ENCODE measurements around the gene FOXP3. TPM values are rescaled to one million over a fixed set of nuclear protein-coding genes. Genes with fewer than 3 reads are reported as not detected.

The FOXP3 gene
- total RNA-seq, 2 donors from 2014 or later, result 0.10 TPM; not detected in 1

DNA sequence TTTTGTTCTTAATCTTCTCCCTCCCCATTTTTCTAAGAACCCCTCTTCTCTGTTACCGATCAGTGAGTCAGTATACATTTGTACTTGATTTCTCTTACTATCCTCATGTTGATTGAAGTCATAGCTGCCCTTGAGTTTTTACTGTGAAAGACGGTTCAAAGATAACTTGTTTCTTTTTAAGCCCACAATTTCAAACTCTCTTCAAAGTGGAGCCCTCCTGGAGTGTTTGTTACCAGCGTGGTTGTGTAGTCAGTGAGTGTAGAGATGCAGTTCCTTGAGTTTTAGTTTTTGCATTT lies 13.0 kb upstream of the FOXP3 start:
- intact Hi-C loops (cut with DNase I), result no loop called here
- no peak for DNase-seq (ENCODE audit: low spot score)

DNA sequence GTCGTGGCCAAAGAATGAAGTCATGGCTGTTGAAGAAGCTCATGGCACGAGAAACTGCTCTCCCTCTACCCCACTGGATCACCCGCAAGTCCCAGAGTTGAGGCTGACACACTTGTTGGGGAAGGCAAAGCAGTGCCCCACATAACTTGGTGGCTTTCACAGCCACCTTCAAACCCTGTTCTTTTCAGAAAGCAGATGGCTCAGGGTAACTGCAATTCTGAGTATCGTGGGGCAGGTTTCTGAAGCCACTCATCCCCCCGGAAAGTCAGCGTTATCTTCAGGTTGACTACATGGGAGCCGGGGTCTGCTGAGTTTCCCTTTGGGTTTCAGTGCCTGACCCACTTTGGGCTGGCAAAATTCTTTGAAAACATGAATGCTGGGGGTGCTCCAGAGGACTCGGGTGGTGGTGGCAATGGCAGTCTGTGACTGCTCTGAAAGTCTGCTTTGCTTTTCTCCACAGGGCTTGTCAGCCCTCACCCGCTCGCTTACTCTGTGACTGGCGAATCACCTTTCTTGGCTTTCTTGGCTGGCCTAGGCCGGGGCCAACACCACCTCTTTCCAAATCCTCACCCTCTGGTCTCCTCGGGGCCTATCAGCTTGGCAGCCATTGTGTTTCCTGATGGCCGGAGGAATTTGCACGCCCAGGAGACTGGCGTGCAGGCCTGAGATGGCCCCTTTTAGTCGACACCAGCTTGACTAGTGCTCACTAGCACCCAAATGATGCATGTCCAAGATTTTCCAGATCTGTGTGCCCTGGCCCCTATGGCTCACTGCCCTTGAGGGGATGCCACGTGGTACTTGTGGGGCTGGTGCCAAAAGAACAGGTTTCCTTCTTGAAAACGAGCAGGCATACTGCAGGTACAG lies 12.4 kb upstream of the FOXP3 start:
- DNase-seq (ENCODE audit: low spot score), result peak; percentile 57
- intact Hi-C loops (cut with DNase I), result no loop called here

DNA sequence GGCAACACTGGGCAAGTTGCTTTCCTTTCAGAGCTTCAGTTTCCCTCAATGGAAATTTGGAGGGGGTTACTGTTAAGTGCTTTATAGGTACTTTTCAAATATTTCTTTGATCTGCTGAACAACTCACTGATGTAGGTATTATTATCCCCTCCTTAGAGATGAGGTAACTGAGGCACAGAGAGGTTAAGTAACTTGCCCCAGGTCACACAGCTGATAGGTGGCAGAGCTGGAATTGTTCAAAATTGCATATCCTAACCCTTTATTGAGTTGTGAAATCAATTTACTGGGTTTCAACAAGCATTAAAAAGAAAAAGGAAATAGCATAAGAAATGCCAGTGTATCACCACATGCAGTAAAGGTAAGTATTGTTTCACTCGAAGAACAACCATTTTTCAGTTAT lies 11.7 kb upstream of the FOXP3 start:
- intact Hi-C loops (cut with DNase I), result no loop called here
- DNase-seq (ENCODE audit: low spot score), result no peak

DNA sequence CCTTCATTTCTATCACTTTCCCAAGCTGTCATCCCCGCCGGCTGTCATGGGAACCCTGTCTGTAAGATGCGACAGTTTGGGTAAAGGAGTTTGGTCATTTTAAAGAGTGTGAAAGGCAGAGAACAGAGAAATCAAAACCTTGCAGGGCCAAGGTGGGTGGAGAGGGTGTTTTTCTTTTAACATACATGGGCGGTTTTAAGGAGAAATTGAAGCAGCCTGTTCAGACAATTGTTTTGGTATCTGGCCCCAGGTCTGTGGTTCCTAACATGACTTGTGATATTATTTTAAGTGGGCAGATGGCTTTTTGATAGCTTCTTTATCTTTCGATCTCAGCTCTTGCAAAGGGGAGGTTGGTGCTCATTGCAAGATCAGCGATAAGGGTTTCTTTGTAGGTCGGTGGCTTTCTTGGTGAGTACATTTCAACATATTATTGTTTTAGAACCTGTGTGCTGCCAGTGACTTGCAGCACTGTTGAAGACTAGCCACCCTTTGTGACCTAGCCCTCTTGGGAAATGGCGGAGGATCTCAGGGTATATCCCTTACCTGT lies 8.7 kb upstream of the FOXP3 start:
- intact Hi-C loops (cut with DNase I), result no loop called here
- peak; percentile 7 for DNase-seq (ENCODE audit: low spot score)

DNA sequence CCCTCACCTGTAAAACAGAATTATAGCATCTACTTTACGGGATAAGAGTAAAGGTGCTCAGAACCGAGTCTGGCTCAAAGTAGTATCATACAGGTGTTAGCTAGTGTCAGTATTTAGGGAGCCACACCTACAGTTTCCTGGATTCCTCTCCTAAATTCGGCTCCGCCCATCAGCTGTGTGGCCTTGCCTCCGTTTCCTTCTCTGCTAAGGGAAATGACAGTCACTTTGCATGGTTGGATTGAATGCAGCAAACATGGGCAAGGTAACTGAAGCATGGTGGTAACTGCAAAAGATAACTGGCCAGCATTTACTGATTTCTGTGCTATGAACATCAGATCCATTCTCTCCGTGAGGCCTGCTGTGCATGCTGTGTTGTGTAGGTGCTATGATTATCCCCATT lies 7.9 kb upstream of the FOXP3 start:
- DNase-seq (ENCODE audit: low spot score), result peak; percentile 7
- intact Hi-C loops (cut with DNase I), result no loop called here

DNA sequence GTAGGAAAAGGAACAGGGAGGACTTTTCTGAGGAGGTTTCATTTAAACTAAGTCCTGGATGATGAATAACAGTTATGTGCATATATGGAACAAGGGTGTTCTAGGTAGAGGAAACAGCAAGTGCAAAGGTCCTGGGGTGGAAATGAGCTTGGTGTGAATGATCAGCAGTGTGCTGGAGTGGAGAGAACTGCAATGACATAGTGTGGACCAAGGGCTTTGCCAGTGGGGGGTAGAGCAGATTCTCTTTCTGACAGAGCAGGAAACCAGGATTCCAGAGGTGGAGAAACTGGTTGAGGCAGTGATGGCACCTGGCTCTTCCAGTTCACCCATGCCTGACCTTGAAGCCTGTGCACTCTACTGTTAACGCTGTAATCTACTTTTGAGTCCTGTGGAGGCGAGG lies 6.8 kb upstream of the FOXP3 start:
- DNase-seq (ENCODE audit: low spot score), result peak; percentile 26
- intact Hi-C loops (cut with DNase I), result no loop called here

DNA sequence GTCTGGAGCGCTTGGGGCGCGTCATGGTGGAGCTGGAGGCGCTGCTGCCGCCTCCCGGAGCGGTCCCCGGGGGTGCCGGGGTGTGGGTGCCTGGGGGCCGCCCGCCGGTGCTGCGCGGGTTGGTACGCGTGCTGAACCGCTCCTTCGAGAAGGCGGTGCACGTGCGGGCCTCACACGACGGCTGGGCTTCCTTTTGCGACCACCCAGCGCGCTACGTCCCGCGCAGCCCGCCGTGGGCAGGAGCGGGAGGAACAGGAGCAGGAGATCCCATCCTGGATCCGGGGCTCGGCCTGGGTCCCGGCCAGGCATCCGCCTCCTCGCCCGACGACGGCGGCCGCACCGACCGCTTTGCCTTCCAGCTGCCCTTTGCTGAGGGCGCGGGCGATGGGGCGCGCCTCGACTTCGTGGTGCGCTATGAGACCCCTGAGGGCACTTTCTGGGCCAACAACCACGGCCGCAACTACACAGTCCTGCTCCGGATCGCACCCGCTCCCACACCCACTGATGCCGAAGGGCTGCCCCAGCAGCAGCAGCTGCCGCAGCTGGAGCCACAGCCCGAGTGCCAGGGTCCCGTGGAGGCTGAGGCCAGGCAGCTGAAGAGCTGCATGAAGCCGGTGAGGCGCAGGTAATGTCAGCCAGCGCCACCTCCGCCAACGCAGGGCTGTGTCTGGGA lies 5.9 kb upstream of the FOXP3 start:
- intact Hi-C loops (cut with DNase I), result no loop called here

DNA sequence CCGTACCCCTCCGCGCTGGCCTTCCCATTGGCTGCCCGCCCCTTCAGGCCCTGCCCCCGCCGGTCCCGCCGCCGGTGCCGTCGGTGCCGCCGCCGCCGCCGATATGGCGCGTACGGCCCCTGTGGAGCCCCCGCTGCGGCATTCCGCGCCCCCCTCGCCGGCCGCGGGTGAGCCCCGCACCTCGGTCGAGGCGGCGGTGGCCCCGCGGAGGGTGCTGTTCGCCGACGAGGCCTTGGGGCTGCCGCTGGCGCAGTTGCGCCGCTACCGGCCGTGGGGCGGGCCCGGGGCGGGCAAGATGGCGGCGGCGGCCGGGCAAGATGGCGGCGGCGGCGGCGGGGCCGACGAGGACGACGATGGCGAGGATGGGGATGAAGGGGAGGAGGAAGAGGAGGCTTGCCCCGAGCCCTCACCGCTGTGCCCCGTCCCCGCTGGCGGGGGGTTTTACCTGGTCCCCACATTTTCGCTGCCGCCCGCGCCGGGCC lies 5.3 kb upstream of the FOXP3 start, which contains the start of gene PPP1R3F:
Gene PPP1R3F (plus strand): TSS at position 27 of the 482 bp plus-strand sequence. CDS start 77 bp downstream, at position 104.
- no peak for DNase-seq (ENCODE audit: low spot score)
- intact Hi-C loops (cut with DNase I), result no loop called here

More for the DNA sequence above, 5.9 kb upstream of the FOXP3 start:
- peak; percentile 78 for DNase-seq (ENCODE audit: low spot score)

DNA sequence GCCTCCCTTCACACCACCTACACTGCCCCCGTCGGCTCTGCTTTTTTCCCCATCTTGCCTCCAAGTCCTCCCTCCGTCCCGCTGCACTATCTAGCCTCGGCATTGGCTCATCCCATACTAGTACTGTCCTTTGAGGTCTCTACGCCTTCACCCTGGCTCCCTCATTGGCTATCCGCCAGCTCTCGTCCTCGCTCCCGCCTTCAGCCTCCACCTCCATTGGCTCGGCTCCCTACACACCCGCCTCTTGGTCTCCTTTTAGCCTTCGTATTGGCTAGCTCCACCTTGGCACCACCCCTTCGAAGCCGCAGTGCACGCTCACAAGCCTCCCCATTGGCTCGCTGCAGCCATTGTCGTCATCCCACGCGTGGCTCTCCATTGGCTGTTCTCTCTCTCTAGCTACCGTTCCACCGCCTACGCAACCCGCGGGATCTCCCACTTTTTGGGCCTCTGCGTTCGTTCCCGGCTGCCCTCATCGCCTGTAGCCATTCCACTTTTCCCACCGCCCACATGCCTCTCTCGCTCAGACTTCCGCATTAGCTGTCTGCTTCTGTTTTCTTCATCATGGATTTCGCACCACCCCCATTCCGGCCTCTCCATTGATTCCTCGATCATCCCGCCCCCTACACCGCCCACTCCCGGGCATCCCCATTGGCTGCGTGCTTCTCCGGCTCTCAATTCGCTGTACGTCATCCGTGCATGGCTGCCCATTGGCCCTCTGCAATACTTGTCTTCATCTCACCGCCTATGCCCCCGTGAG lies 4.7 kb upstream of the FOXP3 start:
- peak; percentile 99 for DNase-seq (ENCODE audit: low spot score)
- intact Hi-C loops (cut with DNase I), result no loop called here

DNA sequence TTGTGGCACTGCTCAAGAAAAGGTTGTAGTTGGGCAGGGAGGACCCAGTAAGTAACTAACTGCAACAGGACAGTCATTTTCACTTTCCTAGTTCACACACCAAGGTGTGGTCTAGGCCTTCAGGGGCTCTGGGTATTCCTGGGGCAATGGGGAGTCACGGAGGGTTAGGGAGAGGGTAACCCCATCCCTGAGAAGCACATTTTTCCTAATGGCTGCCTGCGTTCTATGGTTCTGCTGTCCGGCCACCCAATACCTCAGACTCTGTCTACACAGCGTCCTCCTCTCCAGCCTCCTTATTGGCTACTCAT lies 4.1 kb upstream of the FOXP3 start:
- DNase-seq (ENCODE audit: low spot score), result no peak
- intact Hi-C loops (cut with DNase I), result no loop called here

DNA sequence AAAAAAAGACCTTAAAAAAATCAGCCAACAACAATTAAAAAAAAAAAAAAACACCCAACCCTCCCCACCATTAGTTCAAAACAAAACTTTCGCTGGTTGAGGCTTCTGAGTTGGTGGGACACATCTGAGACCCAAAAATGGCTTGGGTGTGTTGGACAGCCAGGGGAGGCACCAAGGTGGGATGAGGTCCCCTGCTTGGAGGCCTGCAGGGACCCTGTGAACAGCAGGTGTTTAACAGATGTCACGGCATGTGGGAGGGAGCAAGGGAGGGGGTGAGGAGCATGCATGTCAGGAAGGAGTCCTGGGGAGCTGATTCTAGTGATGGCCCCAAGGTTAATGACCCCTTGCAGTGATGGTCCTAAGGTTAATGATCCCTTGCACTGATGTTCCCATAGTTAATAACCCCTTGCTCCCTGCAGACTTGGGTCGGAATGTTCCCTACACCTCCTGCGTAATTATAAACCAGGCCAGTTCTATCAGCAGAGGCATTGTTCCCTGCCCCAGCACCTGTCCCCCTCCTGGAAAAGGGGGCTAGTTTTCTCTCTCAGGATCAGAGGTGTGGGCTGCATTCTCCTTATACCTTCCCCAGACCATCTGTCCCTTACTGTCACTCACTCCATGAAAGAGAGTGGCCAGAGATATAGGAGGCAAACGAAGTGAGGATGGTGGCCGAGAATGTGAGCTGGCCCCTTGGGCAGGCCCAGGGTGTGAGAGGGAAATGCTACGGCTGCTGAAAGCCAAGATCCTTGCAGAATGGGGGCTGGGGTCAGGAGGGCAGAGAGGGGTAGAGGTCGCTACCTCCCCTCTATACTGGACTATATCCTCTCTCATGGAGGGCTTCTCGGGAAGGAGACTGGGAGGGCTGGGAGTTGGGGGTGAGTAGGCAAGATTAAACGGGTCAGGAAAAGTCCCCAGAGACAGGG lies 2.3 kb upstream of the FOXP3 start:
- DNase-seq (ENCODE audit: low spot score), result peak; percentile 7
- intact Hi-C loops (cut with DNase I), result no loop called here

DNA sequence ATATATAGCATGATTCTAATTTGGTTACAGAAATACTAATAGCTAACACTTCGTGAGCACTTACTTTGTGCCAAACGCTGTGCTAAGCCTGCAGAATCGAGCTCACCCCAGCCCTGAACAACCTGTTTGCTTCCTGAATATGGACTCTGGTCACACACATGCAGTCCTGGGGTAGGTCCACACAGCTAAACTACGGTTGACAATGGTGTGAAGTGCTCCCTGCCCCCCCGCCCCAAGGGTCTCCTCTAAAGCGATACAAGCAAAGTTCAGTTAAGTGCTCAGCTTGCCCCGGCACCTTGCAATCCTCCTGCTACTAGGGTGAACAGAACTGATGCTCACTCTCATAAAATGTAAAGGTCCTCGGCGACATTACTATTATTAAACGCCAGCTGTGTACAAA lies 879 bp downstream of the FOXP3 start:
- intact Hi-C loops (cut with DNase I), result no loop called here
- no peak for DNase-seq (ENCODE audit: low spot score)

DNA sequence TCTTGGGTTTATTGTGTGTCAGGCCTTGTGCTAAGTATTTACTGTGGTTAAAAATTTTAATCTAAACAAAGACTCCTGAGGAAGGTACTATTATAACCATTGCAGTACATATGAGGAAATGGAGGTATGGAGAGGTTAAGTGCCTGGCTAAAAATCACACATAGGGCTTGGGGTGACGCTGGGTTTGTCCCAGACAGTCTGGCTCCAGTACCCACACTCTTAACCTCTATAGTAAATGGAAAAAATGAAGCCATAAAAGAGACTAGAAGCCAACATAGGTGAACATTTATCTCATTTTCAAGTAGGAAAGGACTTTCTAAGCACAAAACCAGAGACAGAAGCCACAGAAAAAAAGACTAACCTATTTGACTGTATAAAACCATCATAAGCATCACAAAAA lies 1.9 kb downstream of the FOXP3 start:
- intact Hi-C loops (cut with DNase I), result no loop called here

DNA sequence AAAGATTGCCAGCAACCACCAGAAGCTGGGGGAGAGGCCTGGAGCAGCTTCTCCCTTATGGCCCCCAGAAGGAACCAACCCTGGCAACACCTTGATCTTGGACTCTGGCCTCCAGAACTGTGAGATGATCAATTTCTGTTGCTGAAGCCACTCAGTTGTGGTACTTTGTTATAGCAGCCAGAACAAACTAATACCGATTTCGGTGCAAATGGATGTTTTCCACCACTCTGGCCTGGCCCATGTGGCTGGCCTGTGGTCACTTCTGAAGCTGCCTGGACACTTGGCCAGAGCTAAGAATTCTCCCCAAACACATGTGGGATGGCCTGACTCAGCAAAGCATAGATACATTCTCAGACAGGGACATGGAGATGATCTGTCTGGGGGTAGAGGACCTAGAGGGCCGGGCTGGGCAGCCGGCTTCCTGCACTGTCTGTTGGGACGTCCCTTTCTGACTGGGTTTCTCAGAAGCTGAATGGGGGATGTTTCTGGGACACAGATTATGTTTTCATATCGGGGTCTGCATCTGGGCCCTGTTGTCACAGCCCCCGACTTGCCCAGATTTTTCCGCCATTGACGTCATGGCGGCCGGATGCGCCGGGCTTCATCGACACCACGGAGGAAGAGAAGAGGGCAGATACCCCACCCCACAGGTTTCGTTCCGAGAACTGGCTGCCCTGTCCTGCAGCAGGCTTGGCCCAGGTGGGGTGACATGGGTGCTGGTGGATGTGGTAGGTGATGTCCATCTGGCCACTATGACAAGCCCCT lies 4.1 kb downstream of the FOXP3 start:
- DNase-seq (ENCODE audit: low spot score), result no peak
- intact Hi-C loops (cut with DNase I), result no loop called here

More for the DNA sequence above, 1.9 kb downstream of the FOXP3 start:
- DNase-seq (ENCODE audit: low spot score), result no peak

DNA sequence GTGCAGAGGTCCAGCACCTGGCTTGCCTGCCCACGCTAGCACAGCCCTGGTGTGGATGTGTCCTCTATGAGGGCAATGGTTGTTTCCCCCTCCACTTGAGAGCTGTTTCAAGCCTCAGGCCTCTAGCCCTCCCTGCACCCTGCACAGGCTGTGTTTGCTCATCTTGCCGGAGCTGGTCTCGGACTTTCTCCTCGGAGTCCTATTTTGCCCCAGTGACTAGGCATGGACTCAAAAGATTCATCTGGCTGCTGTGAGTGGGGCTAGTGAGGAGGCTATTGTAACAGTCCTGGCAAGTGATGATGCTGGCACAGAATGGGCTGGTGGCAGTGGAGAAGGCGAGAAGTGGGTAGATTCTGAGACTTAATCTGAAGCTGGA lies 5.8 kb downstream of the FOXP3 start:
- no peak for DNase-seq (ENCODE audit: low spot score)
- intact Hi-C loops (cut with DNase I), result no loop called here

DNA sequence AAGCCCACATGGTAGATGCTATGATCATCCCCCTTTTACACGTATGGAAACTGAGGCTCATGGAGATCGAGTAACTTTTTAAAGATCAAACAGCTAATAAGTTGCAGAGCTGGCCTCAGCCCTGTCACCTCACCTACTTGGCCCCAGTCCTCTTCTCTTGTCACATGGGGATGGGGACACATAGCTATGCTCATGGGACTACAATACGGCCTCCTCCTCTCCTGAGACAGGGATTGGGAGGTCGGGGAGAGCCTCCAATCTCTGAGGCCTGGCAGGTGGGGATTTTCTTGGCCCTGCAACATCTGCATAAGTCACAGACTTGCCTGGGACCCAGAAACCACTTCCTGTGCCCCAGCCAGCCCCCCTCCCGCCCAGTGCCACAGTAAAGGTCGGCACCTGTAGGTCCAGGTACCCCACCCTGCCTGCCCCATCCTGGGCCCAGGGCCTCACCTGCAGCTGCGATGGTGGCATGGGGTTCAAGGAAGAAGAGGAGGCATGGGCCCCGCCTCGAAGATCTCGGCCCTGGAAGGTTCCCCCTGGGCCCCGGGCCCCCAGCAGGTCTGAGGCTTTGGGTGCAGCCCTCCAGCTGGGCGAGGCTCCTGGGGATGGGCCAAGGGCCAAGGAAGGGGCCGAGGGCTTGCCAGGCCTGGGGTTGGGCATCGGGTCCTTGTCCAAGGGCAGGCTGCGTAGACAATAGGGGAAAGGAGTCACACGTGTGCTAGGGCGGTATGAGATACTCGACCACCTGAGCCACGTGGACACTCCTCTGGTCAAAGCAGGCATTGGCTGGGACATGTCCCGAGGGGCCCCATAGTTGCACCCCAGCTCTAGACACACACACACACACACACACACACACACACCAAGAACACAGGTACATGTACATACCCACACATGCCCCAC lies 6.4 kb downstream of the FOXP3 start:
- no peak for DNase-seq (ENCODE audit: low spot score)
- intact Hi-C loops (cut with DNase I), result no loop called here

DNA sequence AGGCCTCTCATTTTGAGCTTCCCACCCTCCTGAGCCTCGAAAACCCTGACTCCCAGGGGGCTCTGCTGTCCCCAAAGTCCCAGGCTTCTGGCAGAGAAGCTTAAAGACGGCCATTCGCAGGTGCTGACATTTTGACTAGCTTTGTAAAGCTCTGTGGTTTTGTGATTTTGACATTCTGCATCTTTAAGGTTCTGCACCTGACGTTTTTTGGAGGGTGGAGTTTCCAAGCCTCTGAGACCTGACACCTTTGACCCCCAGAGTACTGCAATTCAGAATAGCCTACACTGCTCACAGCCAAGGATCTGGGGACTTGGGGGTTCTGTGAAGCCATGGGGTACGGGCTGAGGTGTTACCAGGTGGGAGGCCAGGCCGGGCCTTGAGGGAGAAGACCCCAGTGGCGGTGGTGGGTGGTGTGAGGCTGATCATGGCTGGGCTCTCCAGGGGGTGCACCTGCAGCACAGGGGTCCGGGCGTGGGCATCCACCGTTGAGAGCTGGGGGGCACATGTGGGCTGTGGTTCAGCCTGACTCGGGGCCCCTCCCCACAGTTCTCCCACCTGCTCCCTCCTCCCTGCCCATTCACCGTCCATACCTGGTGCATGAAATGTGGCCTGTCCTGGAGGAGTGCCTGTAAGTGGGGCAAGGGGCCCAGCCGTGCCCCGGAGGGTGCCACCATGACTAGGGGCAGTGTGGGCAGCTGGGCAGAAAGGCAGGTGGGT lies 7.3 kb downstream of the FOXP3 start:
- intact Hi-C loops (cut with DNase I), result no loop called here
- DNase-seq (ENCODE audit: low spot score), result no peak

Data from posterior vena cava (tissue), 2 donors.